Activated CD4-positive, CD25-positive, alpha-beta regulatory T cell treated with anti-CD3 and anti-CD28 coated beads, Interleukin-2, amount 50 U/mL, for 24 hours (primary cell): ENCODE results near the gene AIDA.
"Not testable (repeated sequence)": the region's sequence is repeated elsewhere in the genome, so short reads cannot be mapped to it uniquely, and the experiment has no call there.

Experiments used
- ATAC-seq, 2 donors: fragments of 150-1000 bp; cut with Tn5 transposase; one replicate each; pipeline ENCODE4 v1.10.0; 2021; ENCODE audit warnings: mild to moderate bottlenecking in 1 of 2, moderate library complexity in 1 of 2

The AIDA gene, protein sequence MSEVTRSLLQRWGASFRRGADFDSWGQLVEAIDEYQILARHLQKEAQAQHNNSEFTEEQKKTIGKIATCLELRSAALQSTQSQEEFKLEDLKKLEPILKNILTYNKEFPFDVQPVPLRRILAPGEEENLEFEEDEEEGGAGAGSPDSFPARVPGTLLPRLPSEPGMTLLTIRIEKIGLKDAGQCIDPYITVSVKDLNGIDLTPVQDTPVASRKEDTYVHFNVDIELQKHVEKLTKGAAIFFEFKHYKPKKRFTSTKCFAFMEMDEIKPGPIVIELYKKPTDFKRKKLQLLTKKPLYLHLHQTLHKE

DNA sequence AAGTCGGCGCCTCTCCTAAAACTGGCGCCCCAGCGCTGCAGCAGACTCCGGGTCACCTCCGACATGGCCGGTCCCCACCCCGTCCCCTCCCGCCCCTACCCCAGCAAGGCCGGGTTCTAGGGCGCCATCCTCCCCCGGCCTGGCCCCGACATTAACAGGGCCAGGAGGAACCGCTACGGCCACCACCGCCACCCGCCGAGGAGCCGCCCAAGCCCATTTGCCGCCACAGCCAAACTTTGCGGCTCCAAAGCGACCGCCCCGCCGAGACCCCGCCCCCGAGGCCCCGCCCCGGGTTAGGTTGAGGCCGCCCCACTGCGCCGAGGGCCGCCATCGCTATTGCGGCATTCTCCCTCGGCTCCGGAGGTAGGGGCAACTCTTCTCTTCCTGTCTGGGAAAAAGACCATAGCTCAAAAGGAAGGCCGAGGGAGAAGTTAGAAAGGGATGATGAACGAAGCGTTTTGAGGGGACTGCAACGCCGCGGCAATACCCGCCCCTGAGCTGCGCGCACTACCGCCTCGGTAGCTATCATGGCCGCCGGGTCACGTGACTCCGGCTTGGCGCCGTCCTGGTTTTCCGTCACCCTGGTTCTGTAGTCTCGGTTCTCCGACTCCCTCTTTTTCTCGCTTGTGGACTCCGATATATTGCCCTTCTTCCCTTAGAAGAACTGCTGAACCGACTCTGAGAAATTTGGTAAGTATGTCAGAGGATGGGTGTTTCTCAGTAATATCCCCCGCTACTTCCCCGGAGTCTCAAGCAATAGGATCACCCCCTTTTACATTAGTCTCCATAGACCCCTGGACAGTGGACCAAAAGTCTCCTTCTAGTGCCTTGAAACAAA lies at the start of gene AIDA, which contains the start of gene BROX:
AIDA (minus strand) TSS at position 239 of the 838 bp plus-strand sequence; CDS start at position 65, 174 bp downstream.
BROX (plus strand) TSS at position 312 of the 838 bp plus-strand sequence. CDS start 3,136 bp downstream, outside the sequence.
- peak; percentile 83 to 86 for ATAC-seq

DNA sequence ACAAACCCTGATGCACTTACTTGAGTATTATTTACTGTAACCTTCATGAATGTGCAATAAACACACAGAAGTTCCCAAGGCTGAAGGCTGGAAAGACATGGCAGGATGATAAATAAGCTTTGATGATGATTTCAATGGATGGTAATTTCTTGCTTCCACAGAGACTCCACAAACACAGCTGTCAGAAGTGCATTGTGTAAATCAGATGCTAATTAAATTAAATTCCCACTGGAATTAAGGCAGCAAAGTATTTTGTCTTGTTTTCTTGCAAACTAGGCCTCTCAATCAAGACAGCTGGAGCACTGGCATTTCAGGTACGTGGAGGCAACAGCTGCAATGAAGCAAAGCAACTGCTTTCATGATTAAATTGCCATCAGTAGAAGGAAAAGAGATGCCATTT lies 48.8 kb upstream of the AIDA start:
- no peak for ATAC-seq

DNA sequence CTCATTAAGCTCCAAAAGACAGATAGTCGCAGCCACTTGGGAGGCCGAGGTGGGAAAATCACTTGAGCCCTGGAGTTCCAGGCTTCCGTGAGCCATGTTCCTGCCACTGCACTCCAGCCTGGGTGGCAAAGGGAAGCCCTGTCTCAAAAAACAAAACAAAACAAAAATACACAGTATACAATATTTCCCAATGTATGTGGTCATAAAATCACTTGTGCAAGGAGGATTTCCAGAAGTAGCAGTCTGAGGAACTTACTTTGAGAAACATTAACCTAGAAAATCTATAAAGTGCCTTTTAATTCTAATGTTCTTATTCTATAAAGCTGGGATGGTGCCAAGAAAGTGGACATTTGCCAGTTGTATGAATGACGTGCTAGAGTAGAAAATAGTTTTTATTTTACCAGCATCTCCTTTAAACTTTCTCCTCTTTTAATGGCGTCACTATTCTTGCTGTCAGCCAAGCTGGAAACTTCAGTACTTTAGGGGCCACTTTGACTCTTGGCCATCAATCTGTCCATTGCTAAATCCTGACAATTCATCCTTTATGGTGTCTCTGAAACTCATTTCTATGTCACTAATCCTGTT lies 47.3 kb upstream of the AIDA start:
- no peak for ATAC-seq

DNA sequence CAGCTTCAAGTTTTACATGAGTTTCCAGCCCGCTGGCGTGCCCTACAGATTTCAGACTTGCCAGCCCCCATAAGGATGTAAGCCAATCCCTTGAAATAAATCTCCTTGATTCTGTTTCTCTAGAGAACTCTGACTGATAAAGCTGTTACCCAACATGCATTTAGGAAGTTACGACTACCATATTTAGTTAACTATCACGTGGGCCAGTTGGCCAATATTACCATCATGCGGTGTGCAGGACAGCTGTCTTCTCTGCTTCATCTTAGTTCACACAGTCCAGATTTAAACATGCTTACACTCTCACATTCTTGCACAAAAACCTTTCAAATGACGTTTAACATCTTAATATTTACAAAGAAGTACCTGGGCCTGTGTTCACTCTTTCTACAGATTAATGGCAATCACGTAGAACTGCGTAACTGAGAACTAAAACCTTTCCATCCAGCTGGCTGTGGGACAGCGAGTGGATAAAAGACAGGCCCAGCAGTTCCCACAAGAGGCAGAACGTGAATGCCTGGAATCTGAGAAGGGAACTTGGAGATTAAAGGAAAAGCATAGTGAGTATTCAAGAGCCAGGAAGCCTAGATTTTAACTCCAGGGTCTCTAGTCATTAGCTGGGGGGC lies 45.5 kb upstream of the AIDA start:
- ATAC-seq, result no peak

DNA sequence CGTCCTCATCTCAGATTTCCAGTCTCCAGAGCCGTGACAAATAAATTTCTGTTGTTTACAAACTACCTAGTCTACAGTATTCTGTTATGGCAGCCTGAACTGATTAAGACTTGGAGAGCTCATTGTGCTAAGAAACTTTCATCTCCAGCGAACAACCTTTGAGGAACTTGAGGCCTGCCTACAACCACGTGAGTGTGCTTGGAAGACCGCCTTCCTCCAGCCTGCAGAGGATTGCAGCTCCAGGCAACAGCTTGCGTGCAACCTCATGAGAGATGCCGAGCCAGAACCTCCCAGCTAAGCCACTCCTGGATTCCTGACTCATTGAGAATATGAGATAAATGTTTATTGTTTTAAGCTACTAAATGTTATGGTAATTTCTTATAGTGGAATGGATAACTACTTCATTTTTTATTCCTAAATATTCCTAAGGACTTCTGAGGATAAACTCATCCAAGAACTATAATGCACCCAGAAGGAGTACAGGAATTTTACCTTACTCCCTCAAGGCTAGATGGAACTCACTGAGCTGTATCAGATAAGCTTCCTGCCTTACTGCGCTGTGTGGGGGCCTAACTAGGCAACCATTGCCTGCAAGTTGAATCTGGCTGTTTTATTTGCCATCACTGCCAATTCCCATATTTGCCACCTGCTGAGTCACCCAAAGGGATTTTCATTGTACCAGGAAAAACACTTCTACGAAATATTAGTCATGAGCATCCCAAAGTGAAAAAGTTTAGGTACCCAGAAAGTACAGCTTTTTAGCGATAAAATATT lies 42.3 kb upstream of the AIDA start:
- ATAC-seq, result no peak

DNA sequence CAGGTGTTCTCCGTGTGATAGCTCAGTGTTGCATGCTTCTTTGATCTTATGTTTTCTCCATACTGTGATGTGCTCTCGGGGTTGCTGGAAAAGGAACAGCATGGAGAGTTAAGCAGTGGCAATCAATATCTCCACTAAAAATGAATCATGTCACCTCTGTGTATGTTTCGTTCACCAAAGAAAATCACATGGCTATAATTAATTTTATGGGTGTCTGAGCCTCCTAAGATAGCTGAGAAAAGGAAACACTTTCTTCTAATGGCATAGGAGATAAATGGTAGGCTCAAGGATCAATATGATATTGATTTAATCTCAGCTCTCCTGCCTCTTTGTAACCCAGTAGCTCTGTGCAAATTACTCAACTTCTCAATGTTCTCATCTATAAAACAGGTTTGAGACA lies 39.0 kb upstream of the AIDA start:
- ATAC-seq, result no peak

DNA sequence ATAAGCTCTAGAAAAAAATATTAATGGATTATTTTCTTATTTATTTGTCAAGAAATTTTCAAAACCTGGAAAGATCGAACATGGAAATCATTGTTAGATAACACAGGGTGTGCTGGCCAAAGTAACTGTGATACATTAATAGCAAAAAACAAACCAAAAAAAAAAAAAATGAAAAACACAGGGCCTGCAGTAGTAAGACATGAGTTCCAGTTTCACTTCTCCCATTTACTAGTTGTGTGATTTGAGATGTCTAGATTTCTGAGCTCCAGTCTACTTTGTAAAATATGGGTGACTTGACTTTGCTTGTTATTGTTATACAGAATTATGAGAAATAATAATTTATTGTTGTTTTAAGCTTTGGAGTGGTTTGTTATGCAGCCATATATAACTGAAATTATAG lies 38.4 kb upstream of the AIDA start:
- ATAC-seq, result no peak

DNA sequence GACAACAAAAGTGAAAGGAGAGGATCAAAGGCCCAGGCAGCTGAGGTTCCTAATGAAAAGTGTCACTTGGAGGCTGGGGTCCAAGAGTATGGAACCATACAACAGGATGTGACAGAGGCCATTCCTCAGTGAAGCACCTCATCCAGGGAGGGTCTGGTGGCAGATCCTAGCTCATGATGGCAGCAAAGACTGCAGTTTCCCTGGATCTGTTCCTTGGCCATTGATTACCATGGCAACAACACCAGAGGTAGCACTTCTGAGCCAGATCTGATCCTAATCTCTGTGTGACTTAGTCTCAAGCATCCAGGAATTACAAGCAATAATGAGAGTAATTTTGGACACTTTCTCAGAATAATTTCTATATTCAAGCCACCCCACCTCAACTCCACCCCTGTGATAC lies 37.6 kb upstream of the AIDA start:
- no peak for ATAC-seq

DNA sequence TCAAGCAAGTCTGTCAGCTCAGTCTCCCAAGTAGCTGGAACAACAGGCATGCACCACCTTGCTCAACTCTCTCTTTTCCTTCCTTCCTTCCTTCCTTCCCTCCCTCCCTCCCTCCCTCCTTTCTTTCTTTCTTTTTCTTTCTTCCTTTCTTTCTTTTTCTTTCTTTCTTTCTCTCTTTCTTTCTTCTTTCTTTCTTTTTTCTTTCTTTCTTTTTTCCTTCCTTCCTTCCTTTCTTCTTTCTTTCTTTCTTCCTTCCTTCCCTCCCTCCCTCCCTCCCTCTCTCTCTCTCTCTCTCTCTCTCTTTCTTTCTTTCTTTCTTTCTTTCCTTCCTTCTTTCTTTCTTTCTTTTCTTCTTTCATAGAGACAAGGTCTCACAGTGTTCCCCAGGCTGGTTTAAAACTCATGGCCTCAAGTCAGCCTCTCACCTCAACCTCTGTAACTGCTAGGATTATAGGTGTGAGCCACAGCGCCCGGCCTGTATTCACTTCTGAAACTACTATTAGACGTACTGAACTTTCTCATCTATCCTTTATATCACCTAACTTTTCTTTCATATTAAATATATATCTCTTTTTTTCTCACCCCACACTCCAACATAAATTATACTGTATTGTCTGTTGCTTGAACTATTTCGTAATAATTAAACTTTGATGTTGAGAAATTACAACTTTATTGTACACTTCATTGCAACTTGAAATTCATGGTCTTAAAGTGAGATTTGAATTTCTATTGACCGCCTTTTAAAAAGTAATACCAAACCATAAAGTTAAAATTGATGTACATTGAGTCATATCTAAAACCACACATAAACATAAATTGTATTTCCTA lies 29.6 kb upstream of the AIDA start:
- not testable (repeated sequence) for ATAC-seq

DNA sequence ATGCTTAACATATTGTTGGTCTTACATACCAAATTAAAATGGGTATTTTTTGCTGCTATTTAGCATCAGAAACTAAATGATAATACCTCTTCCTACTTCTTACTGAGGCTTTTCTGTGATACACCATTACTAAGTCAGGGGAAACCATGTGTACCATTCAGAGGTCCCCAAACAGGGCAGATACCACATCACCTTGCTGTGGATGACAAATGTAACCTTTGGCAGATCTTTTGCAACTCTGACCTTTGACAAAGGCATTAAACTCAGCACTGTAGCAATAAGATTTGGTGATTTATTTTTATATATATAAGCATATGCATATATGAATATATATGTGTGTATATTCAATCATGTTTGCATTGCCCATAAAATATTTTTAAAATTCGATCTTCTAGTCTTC lies 27.6 kb upstream of the AIDA start:
- no peak for ATAC-seq

DNA sequence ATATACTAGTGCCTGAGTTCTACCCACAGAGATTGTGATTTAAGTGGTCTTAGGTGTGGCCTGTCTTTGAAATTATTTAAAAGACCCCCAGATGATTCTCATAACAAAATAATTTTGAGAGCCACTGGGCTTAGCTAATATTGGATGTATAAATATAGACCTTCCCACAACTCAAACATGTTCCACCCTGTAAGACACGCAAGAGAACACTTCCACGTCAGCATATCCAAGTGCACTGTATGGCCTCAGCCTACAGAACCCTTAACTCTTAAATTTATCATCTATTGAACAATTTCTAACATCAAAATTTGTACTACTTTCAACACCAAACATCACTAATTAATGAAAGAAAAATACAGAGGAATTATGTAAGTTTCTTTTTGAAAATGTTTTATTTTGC lies 27.2 kb upstream of the AIDA start:
- ATAC-seq, result no peak

DNA sequence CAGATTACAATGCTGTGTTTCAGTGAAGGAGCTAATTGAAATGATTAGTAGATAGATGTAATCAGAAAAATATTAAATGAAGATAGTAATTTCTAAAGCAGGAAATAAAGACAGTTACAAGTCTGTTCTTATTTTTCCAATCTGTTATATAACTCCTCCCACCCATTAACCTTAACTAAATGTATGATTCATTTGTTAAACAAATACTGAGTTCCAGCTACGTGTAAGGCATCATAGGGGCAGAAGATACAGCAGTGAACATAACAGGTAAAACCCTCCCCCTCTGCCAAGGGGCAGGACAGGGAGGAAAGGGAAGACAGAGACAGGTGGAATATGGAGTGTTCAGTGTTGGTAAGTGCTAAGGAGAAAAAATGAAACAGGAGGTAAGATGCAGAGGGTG lies 24.7 kb upstream of the AIDA start, which contains the start of gene FAM177B:
FAM177B (plus strand) TSS at position 231 of the 400 bp plus-strand sequence. CDS start 9,344 bp downstream, outside the sequence.
- ATAC-seq, result no peak

DNA sequence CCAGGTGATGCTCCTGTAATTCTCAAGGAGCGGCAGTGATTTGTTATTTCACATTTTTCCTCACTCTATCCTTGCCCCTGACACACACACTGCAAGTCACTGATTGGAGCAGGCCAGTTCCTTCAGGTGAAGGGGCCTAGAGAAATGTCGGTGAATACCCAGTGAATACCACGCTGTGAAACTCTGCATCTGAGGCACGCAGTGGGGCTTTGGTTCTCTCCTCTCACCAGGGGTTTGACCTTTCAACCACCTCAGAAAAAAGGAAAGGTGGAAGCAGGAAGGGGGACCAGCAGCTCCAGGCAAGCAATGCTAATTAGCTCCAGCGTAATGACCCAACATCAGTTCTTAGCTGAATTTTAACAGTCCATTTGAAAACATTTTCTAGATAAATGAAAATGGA lies 24.2 kb upstream of the AIDA start:
- no peak for ATAC-seq

DNA sequence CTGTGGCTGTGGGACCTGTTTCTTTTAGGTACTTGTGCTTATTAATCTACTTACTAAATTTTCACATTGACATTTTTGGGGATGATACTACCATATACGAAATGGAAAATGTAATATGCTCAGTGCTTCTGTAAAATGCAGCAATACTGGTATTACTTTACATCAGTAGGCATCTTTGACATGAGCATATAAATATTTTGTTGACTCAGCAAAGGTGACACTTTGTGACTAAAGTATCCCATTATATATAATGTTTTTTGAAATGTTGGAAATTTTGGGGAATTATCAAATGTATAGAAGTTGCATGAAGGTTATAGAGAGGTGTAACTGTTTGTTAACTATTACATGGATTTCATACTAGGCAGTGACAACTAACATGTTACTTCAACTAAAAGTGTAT lies 22.4 kb upstream of the AIDA start:
- no peak for ATAC-seq

DNA sequence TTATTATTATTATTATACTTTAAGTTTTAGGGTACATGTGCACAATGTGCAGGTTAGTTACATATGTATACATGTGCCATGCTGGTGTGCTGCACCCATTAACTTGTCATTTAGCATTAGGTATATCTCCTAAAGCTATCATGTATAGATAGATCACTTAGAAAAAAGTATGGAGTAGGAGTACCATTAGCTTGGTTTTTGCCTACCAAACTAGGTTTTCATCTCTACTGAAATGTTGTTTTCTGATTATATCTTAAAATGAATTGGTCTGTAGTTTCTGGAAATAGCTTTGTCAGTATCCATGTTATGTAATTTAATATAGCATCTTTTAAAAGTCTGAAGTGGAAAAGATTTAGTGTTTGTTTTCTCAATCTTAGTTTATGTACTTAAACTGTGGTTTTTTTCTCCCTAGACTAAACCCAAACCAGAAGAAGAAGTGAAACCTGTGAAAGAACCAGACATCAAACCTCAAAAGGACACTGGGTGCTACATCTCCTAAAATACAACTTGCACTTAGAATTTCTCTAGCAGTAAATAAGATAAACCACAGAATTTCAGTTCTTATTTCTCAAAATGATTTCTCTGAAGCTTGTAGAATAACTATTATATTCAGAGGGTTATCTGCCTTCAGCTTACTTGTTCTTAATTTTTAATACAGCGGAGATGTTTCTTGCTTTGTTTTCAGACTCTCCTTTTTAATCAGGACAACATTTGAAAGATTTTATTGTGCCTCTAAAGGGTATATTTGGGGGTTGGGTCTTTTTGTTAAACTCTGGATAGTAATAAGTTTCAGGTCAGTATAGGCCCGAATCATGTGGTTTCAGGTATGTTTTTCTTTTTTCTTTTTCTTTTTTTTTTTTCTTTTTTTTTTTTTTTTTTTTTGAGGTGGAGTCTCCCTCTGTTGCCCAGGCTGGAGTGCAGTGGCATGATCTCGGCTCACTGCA lies 20.2 kb upstream of the AIDA start:
- peak; percentile 9 to 30 for ATAC-seq

DNA sequence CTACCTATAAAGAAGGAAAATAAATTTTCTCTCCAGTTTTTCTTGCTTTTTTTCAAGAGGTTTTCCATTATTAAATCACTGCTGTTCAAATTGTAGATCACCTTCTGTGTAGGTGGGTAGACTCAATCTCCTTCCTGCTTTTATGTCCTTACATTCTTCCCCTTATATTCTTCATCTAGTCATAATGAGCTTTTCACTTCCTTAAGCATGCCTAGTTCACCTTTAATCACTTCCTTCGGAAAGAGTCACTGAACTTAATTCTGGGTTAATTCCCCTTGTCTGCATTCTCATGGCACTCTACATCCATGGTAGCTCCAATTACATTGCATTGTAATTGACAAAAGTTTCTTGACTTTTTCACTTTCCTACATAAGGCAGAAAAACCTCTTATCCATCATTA lies 18.6 kb upstream of the AIDA start:
- no peak for ATAC-seq

DNA sequence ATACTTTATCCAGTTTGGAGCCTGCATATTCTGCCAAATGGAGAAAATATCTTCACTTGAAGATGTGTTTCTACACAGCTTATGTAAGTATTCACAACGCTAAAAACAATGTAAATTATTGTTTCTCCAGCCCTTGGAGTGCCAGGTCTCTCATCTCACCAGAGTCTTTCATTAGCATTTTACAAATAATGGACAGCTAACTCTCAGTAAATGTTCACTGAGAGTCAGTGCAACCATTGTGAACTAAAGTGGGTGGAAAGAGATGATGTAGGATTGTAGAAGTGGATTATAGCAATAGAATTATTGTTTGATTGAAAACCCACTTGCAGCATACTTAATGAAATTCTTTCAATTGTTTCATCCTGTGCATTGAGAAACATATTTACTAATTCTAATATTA lies 16.5 kb upstream of the AIDA start:
- ATAC-seq, result no peak

DNA sequence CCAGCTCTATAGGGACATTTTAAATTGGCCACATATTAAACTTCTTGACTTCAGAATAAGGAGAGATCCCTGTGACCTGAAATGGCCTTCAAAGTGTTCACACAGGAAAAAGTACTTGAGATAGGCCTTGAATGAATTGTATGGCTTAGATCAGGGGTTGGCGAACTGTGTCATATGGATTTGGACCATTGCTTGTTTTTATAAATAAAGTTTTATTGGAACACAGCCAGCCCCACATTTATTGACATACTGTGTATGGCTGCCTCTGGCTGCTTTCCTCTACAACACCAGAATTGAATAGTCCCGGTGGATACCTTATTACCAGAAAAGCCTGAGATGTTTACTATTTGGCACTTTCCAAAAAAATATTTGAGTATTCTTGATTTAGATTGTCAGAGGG lies 4.1 kb upstream of the AIDA start:
- ATAC-seq, result no peak

DNA sequence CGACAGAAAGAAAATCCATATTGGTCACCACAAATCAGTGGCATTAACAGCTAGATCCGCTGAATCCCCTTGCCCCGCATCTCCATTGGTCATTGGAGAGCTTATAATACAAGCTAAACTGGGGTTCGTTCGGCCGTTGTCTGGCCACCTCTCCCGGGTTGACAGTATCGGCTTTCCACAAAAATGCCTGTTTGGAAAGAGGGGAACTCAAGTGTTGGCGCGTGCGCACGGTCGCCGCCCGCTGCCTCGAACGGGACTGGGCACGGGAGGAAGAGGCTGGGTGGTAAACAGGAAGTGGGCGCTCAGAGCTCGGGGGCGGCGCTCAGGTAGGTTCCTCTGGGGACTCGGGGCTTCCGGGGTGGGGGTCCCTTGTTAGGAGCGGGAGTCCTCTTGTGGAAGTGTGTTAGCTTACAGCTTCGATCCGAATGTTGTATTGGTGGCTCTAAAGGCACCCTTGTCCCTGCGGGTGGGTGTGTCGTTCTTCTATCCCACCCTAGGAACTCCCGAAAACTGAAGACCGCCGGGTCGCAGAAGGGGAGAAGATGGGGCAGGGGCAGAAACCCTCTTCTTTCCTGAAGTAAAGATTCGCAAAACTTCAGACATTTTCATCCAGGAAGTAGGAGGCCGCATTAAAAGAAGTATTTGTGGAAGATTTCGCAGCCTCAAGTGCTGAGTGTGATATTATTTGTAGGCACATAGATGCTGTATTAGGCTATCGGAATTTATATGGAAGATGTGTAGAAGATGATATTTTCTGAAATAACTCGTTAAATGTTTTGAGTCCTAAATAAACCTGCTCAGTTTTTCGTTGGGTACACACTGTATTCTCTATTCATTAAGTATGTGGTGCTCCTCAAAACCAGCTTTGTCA lies 1.0 kb upstream of the AIDA start:
- peak; percentile 70 to 71 for ATAC-seq
